ENCODE results near the gene MAPK11.

The MAPK11 gene

GRCh38 chr22:50285568-50286229 lies 15.5 kb upstream of the MAPK11 start:
- TF ChIP-seq, protein P1, sequence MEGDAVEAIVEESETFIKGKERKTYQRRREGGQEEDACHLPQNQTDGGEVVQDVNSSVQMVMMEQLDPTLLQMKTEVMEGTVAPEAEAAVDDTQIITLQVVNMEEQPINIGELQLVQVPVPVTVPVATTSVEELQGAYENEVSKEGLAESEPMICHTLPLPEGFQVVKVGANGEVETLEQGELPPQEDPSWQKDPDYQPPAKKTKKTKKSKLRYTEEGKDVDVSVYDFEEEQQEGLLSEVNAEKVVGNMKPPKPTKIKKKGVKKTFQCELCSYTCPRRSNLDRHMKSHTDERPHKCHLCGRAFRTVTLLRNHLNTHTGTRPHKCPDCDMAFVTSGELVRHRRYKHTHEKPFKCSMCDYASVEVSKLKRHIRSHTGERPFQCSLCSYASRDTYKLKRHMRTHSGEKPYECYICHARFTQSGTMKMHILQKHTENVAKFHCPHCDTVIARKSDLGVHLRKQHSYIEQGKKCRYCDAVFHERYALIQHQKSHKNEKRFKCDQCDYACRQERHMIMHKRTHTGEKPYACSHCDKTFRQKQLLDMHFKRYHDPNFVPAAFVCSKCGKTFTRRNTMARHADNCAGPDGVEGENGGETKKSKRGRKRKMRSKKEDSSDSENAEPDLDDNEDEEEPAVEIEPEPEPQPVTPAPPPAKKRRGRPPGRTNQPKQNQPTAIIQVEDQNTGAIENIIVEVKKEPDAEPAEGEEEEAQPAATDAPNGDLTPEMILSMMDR (IDR thresholded peaks at IDR 0.05; ENCODE audit: low read depth, low read length): no peak
- DNase-seq (ENCODE audit: extremely low read depth, low read depth): no peak

GRCh38 chr22:50284479-50284878 lies 14.3 kb upstream of the MAPK11 start:
- TF ChIP-seq, protein P1 (IDR thresholded peaks at IDR 0.05; ENCODE audit: low read depth, low read length): no peak
- DNase-seq (ENCODE audit: extremely low read depth, low read depth): no peak

DNA sequence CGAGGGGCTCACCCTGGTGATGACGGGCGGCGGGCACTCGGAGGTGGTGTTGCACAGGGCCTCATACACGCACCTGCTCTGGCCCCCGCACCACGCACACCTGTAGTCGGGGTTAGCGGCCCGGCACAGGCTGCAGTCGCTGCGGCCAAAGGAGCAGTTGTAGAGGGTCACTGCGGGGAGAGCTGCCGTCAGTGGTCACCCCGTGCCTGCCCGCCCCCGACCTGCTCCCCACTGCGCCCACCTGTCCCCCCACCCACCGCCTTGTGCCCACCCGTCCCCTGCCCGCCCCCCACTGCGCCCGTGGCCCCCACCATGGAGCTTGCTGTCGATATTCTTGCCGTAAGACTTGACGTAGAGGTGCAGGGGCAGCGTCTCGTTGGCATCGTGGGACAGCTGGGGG lies 13.6 kb upstream of the MAPK11 start:
- no peak for DNase-seq (ENCODE audit: extremely low read depth, low read depth)
- TF ChIP-seq, protein P1 (IDR thresholded peaks at IDR 0.05; ENCODE audit: low read depth, low read length): no peak

DNA sequence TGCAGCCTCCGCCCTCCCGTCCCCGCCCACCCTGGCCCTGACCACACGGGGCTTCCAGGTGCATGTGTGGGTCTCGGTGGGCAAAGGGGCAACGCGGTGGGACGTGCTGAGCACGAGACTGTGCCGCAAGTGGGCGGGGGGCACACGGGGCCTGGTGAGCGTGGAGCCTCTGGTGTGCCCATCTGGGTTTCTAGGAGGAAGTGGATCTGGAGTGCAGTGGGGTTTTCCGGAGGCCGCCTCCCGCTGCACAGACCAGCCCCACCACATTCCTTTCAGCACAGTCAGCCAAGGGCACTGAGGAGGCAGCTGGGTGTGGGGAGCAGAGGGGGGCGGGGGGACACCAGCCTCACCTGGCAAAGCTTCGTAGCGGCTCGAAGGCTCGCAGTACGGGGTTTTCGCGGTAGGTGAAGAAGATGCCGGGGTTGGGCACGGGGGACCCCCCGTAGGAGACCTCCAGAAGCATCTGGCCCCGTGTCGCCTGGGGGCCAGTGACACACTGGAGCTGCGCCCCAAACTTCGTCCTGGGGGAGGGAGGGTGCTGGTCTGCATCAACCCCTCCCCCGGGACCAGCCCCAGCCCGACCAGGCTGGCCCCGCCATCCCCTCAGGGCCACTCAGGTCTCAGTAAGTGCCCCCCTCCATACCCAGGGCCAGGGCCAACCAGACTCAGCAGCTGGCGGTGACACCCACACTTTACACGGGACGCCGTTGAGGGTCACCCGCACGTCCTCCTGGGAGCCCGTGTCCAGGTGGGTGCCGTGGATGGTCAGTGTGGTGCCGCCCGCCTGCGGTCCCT lies 12.4 kb upstream of the MAPK11 start:
- TF ChIP-seq, protein P1 (IDR thresholded peaks at IDR 0.05; ENCODE audit: low read depth, low read length): no peak
- DNase-seq (ENCODE audit: extremely low read depth, low read depth): no peak

GRCh38 chr22:50281957-50282356 lies 11.8 kb upstream of the MAPK11 start:
- TF ChIP-seq, protein P1 (IDR thresholded peaks at IDR 0.05; ENCODE audit: low read depth, low read length): no peak
- DNase-seq (ENCODE audit: extremely low read depth, low read depth): no peak

DNA sequence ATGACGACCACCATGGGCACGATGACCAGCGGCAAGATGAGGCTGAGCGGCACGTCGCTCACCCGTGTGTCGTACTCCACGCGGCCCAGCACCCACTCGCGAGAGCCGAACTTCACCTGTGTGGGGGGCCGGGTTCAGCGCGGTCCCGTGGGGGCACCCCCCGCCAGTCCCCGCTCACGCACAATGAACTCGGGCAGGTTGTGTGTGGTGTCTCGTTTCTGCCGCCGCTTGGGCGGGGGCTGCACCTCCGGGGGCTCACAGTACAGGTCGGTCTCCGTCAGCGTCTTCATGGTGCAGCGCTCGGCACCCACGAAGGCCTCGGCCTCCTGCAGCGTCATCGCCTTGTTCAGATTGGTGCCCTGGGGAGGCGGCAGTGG lies 11.2 kb upstream of the MAPK11 start:
- TF ChIP-seq, protein P1 (IDR thresholded peaks at IDR 0.05; ENCODE audit: low read depth, low read length): no peak
- DNase-seq (ENCODE audit: extremely low read depth, low read depth): no peak

DNA sequence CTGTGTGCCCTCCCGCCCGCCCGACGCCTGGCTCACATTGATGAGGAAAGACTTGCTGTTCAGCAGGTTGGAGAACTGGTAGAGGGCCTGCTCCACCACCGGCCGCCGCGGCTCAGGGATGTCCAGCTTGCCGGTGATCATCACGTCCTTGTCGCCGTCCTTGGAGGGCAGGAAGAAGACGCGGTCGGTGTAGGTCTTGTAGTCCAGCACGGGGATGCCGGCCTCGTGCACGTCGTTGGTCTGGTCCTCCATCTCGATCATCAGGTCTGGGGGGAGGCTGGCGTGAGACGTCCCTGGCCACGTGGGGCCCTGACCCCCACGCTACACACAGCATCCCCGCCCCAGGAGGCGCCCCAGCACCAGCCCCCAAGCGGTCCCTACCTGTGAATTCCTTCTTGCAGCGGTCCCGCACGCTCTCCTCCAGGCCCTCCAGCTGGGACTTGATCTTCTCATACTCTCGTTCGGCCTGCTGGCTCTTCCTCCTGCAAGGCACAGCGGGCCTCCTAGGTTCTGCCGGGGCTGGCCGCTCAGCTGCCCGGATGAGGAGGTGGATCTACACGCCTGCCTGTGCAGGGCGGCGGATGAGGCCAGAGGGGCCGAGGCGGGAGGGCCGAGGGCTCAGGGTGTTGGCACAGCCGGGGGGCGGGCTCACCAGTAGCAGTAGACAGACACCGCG lies 10.7 kb upstream of the MAPK11 start:
- TF ChIP-seq, protein P1 (IDR thresholded peaks at IDR 0.05; ENCODE audit: low read depth, low read length): no peak
- no peak for DNase-seq (ENCODE audit: extremely low read depth, low read depth)
